Transverse colon (tissue), 3 donors: Measurements from ENCODE around the gene CRYBB2.

ENCODE experiments used
- CTCF ChIP-seq, 5 experiments: fragments of 200-600 bp in 3 of 5; fragments of 450-650 bp in 2 of 5; sonication (generic) in 3 of 5; IDR thresholded peaks; 1 replicate in 2 of 5; 2 replicates in 3 of 5; pipeline ENCODE4 v1.5.1; 2016 to 2017; ENCODE audit warnings: antibody characterized with exemption in 5 of 5, inconsistent platforms in 3 of 5, mild to moderate bottlenecking in 2 of 5, moderate library complexity in 1 of 5
- EP300 ChIP-seq: sonication (generic); formaldehyde crosslinking; IDR thresholded peaks from one replicate; pipeline ENCODE4 v1.6.1; 2017; ENCODE audit warnings: antibody characterized with exemption, low read depth
- POLR2A ChIP-seq: fragments of 450-650 bp; IDR thresholded peaks from one replicate; pipeline ENCODE4 v1.6.1; 2016; ENCODE audit warnings: antibody characterized with exemption, mild to moderate bottlenecking, moderate library complexity

GRCh38 chr22:25186140-25186539 is 33.3 kb upstream of the CRYBB2 start:
- TF ChIP-seq POLR2A (no peak), CTCF (IDR thresholded peaks at IDR 0.05) (no peak), EP300 (no peak)
